Lower leg skin (tissue), 3 donors: ENCODE data around the gene PRKAB2.

ENCODE experiments used
- POLR2A ChIP-seq, 2 donors: fragments of 450-650 bp; IDR thresholded peaks; one replicate each; pipeline ENCODE4 v1.6.1; 2016 to 2017; ENCODE audit warnings: antibody characterized with exemption in 2 of 2, mild to moderate bottlenecking in 1 of 2, moderate library complexity in 1 of 2
- TF ChIP-seq, protein P1 (sequence below), 3 donors: fragments of 450-650 bp; IDR thresholded peaks; one replicate each; pipeline ENCODE4 v1.5.1; 2016; ENCODE audit warnings: antibody characterized with exemption in 3 of 3, mild to moderate bottlenecking in 3 of 3, moderate library complexity in 2 of 3

DNA sequence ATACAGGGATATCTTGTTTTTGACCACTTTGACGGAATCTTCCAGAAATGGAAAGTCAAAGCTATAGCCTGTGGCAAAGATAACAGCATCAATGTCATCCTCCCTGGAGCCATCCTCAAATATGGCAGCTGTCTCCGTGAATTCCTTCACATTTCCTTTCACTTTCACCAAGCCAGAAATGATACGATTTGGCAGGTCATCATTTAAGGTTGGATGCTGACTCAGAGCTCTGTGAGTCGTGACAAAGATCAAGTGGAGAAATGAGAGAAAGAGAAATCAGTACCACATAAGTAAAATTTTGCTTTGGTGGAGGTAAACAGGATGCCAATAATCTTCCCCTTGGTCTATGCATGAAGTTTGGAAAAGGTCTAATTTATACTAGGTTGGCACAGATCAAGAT is 29.0 kb upstream of the PRKAB2 start:
- TF ChIP-seq POLR2A (IDR thresholded peaks at IDR 0.05) = no peak
- TF ChIP-seq, protein P1, sequence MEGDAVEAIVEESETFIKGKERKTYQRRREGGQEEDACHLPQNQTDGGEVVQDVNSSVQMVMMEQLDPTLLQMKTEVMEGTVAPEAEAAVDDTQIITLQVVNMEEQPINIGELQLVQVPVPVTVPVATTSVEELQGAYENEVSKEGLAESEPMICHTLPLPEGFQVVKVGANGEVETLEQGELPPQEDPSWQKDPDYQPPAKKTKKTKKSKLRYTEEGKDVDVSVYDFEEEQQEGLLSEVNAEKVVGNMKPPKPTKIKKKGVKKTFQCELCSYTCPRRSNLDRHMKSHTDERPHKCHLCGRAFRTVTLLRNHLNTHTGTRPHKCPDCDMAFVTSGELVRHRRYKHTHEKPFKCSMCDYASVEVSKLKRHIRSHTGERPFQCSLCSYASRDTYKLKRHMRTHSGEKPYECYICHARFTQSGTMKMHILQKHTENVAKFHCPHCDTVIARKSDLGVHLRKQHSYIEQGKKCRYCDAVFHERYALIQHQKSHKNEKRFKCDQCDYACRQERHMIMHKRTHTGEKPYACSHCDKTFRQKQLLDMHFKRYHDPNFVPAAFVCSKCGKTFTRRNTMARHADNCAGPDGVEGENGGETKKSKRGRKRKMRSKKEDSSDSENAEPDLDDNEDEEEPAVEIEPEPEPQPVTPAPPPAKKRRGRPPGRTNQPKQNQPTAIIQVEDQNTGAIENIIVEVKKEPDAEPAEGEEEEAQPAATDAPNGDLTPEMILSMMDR (IDR thresholded peaks at IDR 0.05) = no peak
